22Rv1 (cell line): ENCODE results near the gene CDHR4.

ENCODE experiments used
- CTCF ChIP-seq: fragments of 450-650 bp; IDR thresholded peaks from 2 replicates; pipeline ENCODE4 v1.5.1; 2017; ENCODE audit warnings: mild to moderate bottlenecking
- ZFX ChIP-seq: fragments of 450-650 bp; IDR thresholded peaks from 2 replicates; pipeline ENCODE4 v1.6.1; 2017; ENCODE audit warnings: antibody characterized with exemption, borderline replicate concordance

GRCh38 chr3:49780080-49780974, 19.3 kb downstream of the CDHR4 start:
- TF ChIP-seq CTCF (no peak), ZFX (no peak)
